Heart left ventricle (tissue), 13 donors: ENCODE results near the gene ACAD10.

Experiments
- CTCF ChIP-seq, 12 donors: fragments of 200-600 bp; sonication (generic) in 4 of 12; IDR thresholded peaks; one replicate each; pipeline versions ENCODE4 v1.5.0 to v1.8.0; 2018 to 2022; ENCODE audit warnings: antibody characterized with exemption in 12 of 12, mild to moderate bottlenecking in 5 of 12
- POLR2A ChIP-seq, 2 donors: fragments of 450-650 bp; IDR thresholded peaks; one replicate each; pipeline ENCODE4 v1.6.1; 2017; ENCODE audit warnings: antibody characterized with exemption in 2 of 2, mild to moderate bottlenecking in 2 of 2, moderate library complexity in 2 of 2
- donor health status: ischemic (EF 13 %, LVEDD 7.1; RV severe dilation, severe dysfunction).
- donor health status: DM: no; HTN: yes; CAD: no.
- donor health status: DM: no; HTN: no; CAD: no.
- donor health status: ischemic (EF 25% LVEDD 6.9; RV normal size, moderate dysfunction).
- donor health status: ischemic (EF 25% LVEDD 5.7; RV mildly dilated, moderate dysfunction).
- donor health status: ischemic (EF 35%, LVEDD 5.7; RV mildly dilated, moderate dysfunction).
- donor health status: nonischemic (EF 11% LVEDD 7.7; RV severe dilation, severe dysfunction).
- donor health status: DM: yes; HTN: yes; CAD: no.
- donor health status: PGD.
- donor health status: ischemic (EF 29% LVEDD 5.4; RV normal size, mild dysfunction).
- donor health status: nonischemic (EF 23%, LVEDD 6.1; RV moderate dilation, normal function).

- TF ChIP-seq CTCF (IDR thresholded peaks at IDR 0.05) (no peak), POLR2A (IDR thresholded peaks at IDR 0.05) (no peak)
Measured at GRCh38 chr12:111656016-111656415, 29.8 kb upstream of the ACAD10 start.
